NCI-H345 (cell line): Measurements from ENCODE around the gene ZFAND2A.

ENCODE experiments used
- DNase-seq: peaks from one replicate; lab custom pipeline; 2025; lab: John Stamatoyannopoulos, UW

Gene ZFAND2A

GRCh38 chr7:1106793-1107421 lies 53.1 kb downstream of the ZFAND2A start:
- no peak for DNase-seq

GRCh38 chr7:1106063-1106792 lies 53.8 kb downstream of the ZFAND2A start:
- no peak for DNase-seq

- no peak for DNase-seq
These were observed 54.8 kb downstream of the ZFAND2A start for GRCh38 chr7:1105189-1105588.

- no peak for DNase-seq
These were observed 55.3 kb downstream of the ZFAND2A start for GRCh38 chr7:1104516-1105179.

- no peak for DNase-seq
These were observed 56.0 kb downstream of the ZFAND2A start for GRCh38 chr7:1103789-1104515.

- no peak for DNase-seq
These were observed 56.8 kb downstream of the ZFAND2A start for GRCh38 chr7:1103009-1103788.
